ENCODE measurements around the gene GALP. TPM values are rescaled to one million over a fixed set of nuclear protein-coding genes. Genes with fewer than 3 reads are reported as not detected.

GALP gene
- polyA plus RNA-seq, 4 donors = not detected

Other genes starting within 250 kb of the GALP start
- gene NLRP13, start 243.7 kb upstream of the GALP start, polyA plus RNA-seq (ENCODE audit: insufficient read length in 4 of 4) = not detected
- not detected for gene NLRP8, start 228.2 kb upstream of the GALP start, polyA plus RNA-seq (ENCODE audit: insufficient read length in 4 of 4)
- gene NLRP5, start 189.2 kb upstream of the GALP start, polyA plus RNA-seq (ENCODE audit: insufficient read length in 4 of 4) = not detected
- gene ZNF787, start 54.7 kb upstream of the GALP start, polyA plus RNA-seq (ENCODE audit: insufficient read length in 4 of 4) = 10 to 100 TPM; 11.1 to 25.0 (median 13.3) TPM
- gene ZNF444, start 34.7 kb upstream of the GALP start, polyA plus RNA-seq (ENCODE audit: insufficient read length in 4 of 4) = 10 to 100 TPM; 19.3 to 43.5 (median 23.5) TPM
- gene ZSCAN5B, start 21.8 kb downstream of the GALP start, polyA plus RNA-seq (ENCODE audit: insufficient read length in 4 of 4) = under 1 TPM in 1 of 4 donors, not detected in 3; 0.15 TPM
- under 1 TPM in 1 of 4 donors, not detected in 3; 0.14 TPM for gene ZSCAN5C, start 26.3 kb downstream of the GALP start, polyA plus RNA-seq (ENCODE audit: insufficient read length in 4 of 4)
- 1 to 10 TPM in 3 of 4 donors, under 1 TPM in 1; 0.86 to 3.0 (median 1.5) TPM for gene EDDM13, start 96.7 kb downstream of the GALP start, polyA plus RNA-seq (ENCODE audit: insufficient read length in 4 of 4)
- 10 to 100 TPM; 12.3 to 16.7 (median 13.5) TPM for gene ZSCAN5A, start 138.8 kb downstream of the GALP start, polyA plus RNA-seq (ENCODE audit: insufficient read length in 4 of 4)
- gene ZNF582, start 217.5 kb downstream of the GALP start, polyA plus RNA-seq (ENCODE audit: insufficient read length in 4 of 4) = 10 to 100 TPM in 2 of 4 donors, 1 to 10 TPM in 2; 6.8 to 13.7 (median 10.3) TPM
- 10 to 100 TPM in 2 of 4 donors, 1 to 10 TPM in 2; 8.0 to 15.6 (median 9.8) TPM for gene ZNF583, start 228.3 kb downstream of the GALP start, polyA plus RNA-seq (ENCODE audit: insufficient read length in 4 of 4)